Measurements from ENCODE around the gene NDUFB8. TPM values are rescaled to one million over a fixed set of nuclear protein-coding genes. Genes with fewer than 3 reads are reported as not detected.
A peak's percentile ranks its signal among the peaks of the same experiment; 100 is the strongest.

The NDUFB8 gene
- total and polyA plus RNA-seq, 5 donors from 2014 or later, result 183 to 714 (median 619) TPM

DNA sequence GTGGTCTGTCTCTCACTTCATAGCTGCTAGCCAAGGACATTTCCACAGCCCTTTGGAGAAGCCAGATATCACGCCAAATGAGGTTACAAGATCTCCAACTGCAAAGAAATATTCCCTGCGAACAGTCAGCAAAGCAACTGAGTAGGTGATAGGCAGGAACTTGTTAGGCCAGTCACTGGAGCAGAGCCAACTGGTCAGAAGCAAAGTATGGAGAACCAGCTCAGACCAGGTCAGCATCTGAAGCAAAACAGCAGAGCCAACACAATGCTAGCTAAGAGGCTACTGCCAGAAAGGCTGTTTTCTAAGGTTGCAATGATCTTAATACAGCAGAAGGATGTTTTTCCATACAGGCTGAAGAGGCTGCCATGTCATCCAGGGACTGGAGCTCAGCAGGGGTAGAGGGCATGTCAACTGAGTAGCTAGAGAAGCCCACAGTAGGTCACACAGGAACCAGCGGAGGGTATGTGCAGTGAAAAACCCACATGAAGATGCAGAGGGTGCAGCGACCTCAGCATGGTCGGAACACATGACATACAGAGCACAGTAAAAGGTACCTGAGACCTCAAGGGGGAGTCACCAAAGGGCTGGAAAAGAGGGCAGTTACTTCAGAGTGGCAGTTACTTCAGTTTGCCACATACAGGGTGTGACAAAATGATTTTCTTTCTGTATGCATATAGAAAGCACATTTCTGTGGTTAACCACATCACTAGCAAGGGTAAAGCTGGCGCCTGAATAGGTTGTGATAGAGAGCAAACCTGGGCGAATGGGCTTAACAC lies 18.9 kb downstream of the NDUFB8 start:
- H3K9me3 ChIP-seq (ENCODE audit: control insufficient read depth in 2 of 2, low read length in 2 of 2), result no peaks in the 10 kb centered on the region
- Mint-ChIP-seq H3K9me3 (no peaks in the 10 kb centered on the region), H3K4me3 (peak overlapping the region; percentile 27 to 82 (median 52)), H3K27ac (peak overlapping the region; percentile 83 to 97 (median 88)), H3K36me3 (peaks cover 31% of the 10 kb centered on the region), H3K27me3 (no peaks in the 10 kb centered on the region), H3K4me1 (peaks cover 19 to 74% (median 59%) of the 10 kb centered on the region in 4 donors)
- H3K27me3 ChIP-seq (ENCODE audit: control insufficient read depth, insufficient read depth, low read length), result no peaks in the 10 kb centered on the region
- ATAC-seq (ENCODE audit: low read depth in 2 of 2) (peak; percentile 85 to 87), DNase-seq (peak; percentile 46 to 97 (median 86))
- peak overlapping the region; percentile 46 for H3K4me3 ChIP-seq (ENCODE audit: low read depth, low read length)
- H3K36me3 ChIP-seq (ENCODE audit: control insufficient read depth, insufficient read depth, low read length), result peaks cover 15% of the 10 kb centered on the region
- H3K27ac ChIP-seq (ENCODE audit: insufficient read depth, low read length, poor library complexity, severe bottlenecking), result peak overlapping the region; percentile 69
- H3K4me1 ChIP-seq (ENCODE audit: control insufficient read depth, insufficient read depth, low read length, poor library complexity, severe bottlenecking), result peaks cover 62% of the 10 kb centered on the region

DNA sequence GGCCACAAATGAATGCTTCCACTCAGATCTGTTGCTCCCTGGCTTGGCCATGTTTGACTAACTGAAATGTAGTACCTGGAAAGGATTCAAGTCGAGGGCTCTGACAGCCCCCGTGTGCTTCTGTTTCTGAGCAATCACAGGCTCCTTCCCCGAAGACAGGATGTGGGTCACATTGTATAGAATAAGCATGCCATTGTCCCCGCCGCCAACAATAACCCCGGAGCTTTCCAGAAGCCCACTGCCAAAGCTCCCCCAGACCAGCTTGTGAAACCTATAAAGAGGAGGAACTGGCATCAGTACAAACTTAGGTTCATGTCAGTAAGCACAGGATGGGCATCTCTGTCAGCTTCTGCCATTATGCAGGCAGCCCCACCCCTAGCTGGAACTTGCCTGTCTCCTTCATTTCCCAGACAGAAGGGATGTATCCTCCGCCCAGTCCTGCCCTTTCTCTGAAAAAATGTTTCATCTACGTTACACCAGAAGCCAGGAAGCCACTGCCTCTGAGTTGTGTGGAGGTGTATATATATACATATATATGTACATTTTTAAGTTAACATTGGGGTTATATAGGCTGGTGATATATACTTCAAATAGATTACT lies 20.3 kb downstream of the NDUFB8 start:
- peaks cover 25 to 76% (median 59%) of the 10 kb centered on the region in 4 donors for H3K4me1 Mint-ChIP-seq
- H3K36me3 Mint-ChIP-seq, result peaks cover 36% of the 10 kb centered on the region
- no peaks in the 10 kb centered on the region for H3K27me3 Mint-ChIP-seq
- peaks cover 23% of the 10 kb centered on the region for H3K36me3 ChIP-seq (ENCODE audit: control insufficient read depth, insufficient read depth, low read length)
- peak overlapping the region; percentile 88 to 97 (median 95) for H3K27ac Mint-ChIP-seq
- peak overlapping the region; percentile 50 for H3K4me3 ChIP-seq (ENCODE audit: low read depth, low read length)
- ATAC-seq (ENCODE audit: low read depth in 2 of 2), result peak; percentile 44 to 46
- no peaks in the 10 kb centered on the region for H3K27me3 ChIP-seq (ENCODE audit: control insufficient read depth, insufficient read depth, low read length)
- DNase-seq, result peak in 2 of 3 donors; percentile 44 to 96
- H3K4me1 ChIP-seq (ENCODE audit: control insufficient read depth, insufficient read depth, low read length, poor library complexity, severe bottlenecking), result peaks cover 62% of the 10 kb centered on the region
- no peaks in the 10 kb centered on the region for H3K9me3 Mint-ChIP-seq
- H3K27ac ChIP-seq (ENCODE audit: insufficient read depth, low read length, poor library complexity, severe bottlenecking), result peak overlapping the region; percentile 69
- peak overlapping the region; percentile 8 to 87 (median 64) for H3K4me3 Mint-ChIP-seq
- no peaks in the 10 kb centered on the region for H3K9me3 ChIP-seq (ENCODE audit: control insufficient read depth in 2 of 2, low read length in 2 of 2)

DNA sequence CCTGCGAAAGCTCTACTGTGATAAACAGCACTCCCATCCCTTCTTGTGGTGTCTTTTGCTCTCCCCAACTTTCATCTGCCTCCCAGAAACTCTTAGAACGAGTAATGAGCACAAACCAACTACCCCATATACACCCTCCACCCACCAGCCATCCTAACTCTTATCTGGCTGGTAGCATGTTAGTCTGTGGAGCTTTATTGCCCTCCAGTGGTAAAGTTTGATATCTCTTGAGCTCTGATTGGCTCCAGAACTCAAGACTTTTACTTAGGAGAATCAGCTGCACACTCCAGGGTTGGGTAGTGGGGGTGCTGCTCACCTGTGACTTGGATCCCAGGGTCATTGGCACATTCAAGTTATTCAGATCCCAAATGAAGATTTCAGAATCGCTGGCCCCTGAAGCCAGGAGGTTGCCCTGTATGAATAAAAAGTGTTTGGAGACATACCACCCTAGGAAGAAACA lies 20.9 kb downstream of the NDUFB8 start:
- peak overlapping the region; percentile 8 to 87 (median 64) for H3K4me3 Mint-ChIP-seq
- H3K36me3 ChIP-seq (ENCODE audit: control insufficient read depth, insufficient read depth, low read length), result peaks cover 26% of the 10 kb centered on the region
- peaks cover 37% of the 10 kb centered on the region for H3K36me3 Mint-ChIP-seq
- peaks cover 25 to 73% (median 57%) of the 10 kb centered on the region in 4 donors for H3K4me1 Mint-ChIP-seq
- peak overlapping the region; percentile 50 for H3K4me3 ChIP-seq (ENCODE audit: low read depth, low read length)
- no peaks in the 10 kb centered on the region for H3K9me3 ChIP-seq (ENCODE audit: control insufficient read depth in 2 of 2, low read length in 2 of 2)
- H3K27ac ChIP-seq (ENCODE audit: insufficient read depth, low read length, poor library complexity, severe bottlenecking), result peak overlapping the region; percentile 69
- peak overlapping the region; percentile 88 to 97 (median 95) for H3K27ac Mint-ChIP-seq
- no peaks in the 10 kb centered on the region for H3K27me3 ChIP-seq (ENCODE audit: control insufficient read depth, insufficient read depth, low read length)
- peaks cover 62% of the 10 kb centered on the region for H3K4me1 ChIP-seq (ENCODE audit: control insufficient read depth, insufficient read depth, low read length, poor library complexity, severe bottlenecking)
- H3K27me3 Mint-ChIP-seq, result no peaks in the 10 kb centered on the region
- peak; percentile 53 to 57 for ATAC-seq (ENCODE audit: low read depth in 2 of 2)
- H3K9me3 Mint-ChIP-seq, result no peaks in the 10 kb centered on the region
- peak; percentile 31 to 93 (median 75) for DNase-seq

DNA sequence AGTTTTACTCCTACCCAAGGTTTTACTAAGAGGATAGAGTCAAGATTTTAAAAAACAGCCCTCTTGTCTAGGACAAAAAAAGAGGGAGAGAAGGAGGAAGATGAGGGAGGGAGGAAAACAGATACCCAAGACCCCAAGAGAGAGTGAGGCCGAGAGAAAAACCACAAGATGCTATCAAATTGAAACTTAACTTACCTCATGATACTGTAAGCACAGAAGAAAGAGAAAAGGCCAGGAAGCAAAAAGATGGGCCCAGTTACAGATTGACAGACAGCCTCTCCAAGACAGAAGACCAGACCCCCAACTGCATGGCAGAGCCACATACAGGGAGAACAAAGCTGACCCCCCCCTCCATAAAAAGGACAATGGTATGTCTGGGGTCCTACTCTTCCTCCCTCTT lies 21.4 kb downstream of the NDUFB8 start:
- Mint-ChIP-seq H3K4me3 (peak overlapping the region; percentile 8 to 77 (median 33)), H3K36me3 (peaks cover 39% of the 10 kb centered on the region), H3K9me3 (no peaks in the 10 kb centered on the region), H3K27ac (peak overlapping the region; percentile 88 to 97 (median 95)), H3K4me1 (peaks cover 25 to 73% (median 57%) of the 10 kb centered on the region in 4 donors), H3K27me3 (no peaks in the 10 kb centered on the region)
- H3K9me3 ChIP-seq (ENCODE audit: control insufficient read depth in 2 of 2, low read length in 2 of 2), result no peaks in the 10 kb centered on the region
- H3K27me3 ChIP-seq (ENCODE audit: control insufficient read depth, insufficient read depth, low read length), result no peaks in the 10 kb centered on the region
- peaks cover 26% of the 10 kb centered on the region for H3K36me3 ChIP-seq (ENCODE audit: control insufficient read depth, insufficient read depth, low read length)
- peak overlapping the region; percentile 54 for H3K27ac ChIP-seq (ENCODE audit: insufficient read depth, low read length, poor library complexity, severe bottlenecking)
- DNase-seq (peak in 1 of 3 donors; percentile 44), ATAC-seq (ENCODE audit: low read depth in 2 of 2) (no peak)
- peaks cover 62% of the 10 kb centered on the region for H3K4me1 ChIP-seq (ENCODE audit: control insufficient read depth, insufficient read depth, low read length, poor library complexity, severe bottlenecking)
- H3K4me3 ChIP-seq (ENCODE audit: low read depth, low read length), result peak overlapping the region; percentile 27

DNA sequence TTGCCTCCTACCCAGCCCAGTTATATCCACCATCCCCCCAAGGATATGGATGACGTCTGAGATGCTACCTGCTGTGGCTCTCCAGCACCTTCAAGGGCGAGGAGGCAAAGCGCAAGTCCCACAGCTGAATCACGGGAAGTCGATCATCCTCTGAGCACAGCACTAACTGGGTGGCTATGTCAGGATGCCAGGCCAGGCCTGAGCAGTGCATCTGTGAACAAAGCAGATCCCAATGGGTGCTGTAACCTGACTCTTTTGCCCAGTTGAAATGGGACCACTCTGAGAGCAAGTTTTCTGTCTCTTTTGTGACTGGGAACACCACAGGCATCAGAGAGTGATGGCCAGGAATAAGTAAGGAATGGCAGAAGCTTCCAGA lies 22.3 kb downstream of the NDUFB8 start:
- DNase-seq, result no peak
- peak overlapping the region in 2 of 3 donors; percentile 15 to 44 for H3K27ac Mint-ChIP-seq
- Histone ChIP-seq H3K4me1 (ENCODE audit: control insufficient read depth, insufficient read depth, low read length, poor library complexity, severe bottlenecking) (peaks cover 54% of the 10 kb centered on the region), H3K27me3 (ENCODE audit: control insufficient read depth, insufficient read depth, low read length) (no peaks in the 10 kb centered on the region), H3K9me3 (ENCODE audit: control insufficient read depth in 2 of 2, low read length in 2 of 2) (no peaks in the 10 kb centered on the region), H3K4me3 (ENCODE audit: low read depth, low read length) (no peak overlapping the region), H3K36me3 (ENCODE audit: control insufficient read depth, insufficient read depth, low read length) (peaks cover 32% of the 10 kb centered on the region), H3K27ac (ENCODE audit: insufficient read depth, low read length, poor library complexity, severe bottlenecking) (no peak overlapping the region)
- H3K27me3 Mint-ChIP-seq, result no peaks in the 10 kb centered on the region
- H3K4me1 Mint-ChIP-seq, result peaks cover 25 to 65% (median 50%) of the 10 kb centered on the region in 4 donors
- no peak overlapping the region for H3K4me3 Mint-ChIP-seq
- peaks cover 42% of the 10 kb centered on the region for H3K36me3 Mint-ChIP-seq
- no peaks in the 10 kb centered on the region for H3K9me3 Mint-ChIP-seq
- no peak for ATAC-seq (ENCODE audit: low read depth in 2 of 2)

DNA sequence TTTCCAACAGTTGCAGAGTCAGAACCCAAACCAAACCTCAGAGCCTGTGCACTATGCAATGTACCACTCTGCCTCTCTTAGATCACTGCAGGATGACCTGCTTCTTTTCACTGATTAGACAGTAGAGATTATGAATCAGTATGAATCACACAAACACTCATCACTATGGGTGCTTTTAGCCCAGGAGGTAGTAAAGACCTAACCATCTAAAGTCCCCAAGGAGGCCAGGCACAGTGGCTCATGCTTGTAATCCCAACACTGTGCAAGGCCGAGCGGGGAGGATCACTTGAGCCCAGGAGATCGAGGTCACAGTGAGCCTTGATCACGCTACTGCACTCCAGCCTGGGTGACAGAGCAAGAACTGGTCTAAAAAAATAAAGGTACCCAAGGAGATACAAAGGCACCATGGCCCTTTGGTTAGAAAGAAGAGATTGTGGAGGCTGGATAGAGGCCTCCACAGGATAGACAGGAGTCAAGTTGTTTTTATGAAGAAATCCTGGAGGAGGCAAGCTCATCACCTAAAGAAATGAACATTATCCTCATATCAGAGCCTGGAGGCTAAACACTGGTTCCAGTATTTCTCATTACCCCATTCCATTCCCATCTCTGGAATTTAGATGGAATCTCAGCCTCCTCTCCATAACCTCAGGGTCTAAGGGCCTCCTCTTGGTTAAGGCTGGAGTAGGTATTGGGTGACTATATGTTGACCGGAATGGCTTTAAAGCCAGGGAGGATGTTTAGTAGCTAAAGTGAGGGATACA lies 22.9 kb downstream of the NDUFB8 start:
- Histone ChIP-seq H3K27me3 (ENCODE audit: control insufficient read depth, insufficient read depth, low read length) (no peaks in the 10 kb centered on the region), H3K4me1 (ENCODE audit: control insufficient read depth, insufficient read depth, low read length, poor library complexity, severe bottlenecking) (peaks cover 48% of the 10 kb centered on the region), H3K9me3 (ENCODE audit: control insufficient read depth in 2 of 2, low read length in 2 of 2) (no peaks in the 10 kb centered on the region), H3K4me3 (ENCODE audit: low read depth, low read length) (no peak overlapping the region), H3K36me3 (ENCODE audit: control insufficient read depth, insufficient read depth, low read length) (peaks cover 37% of the 10 kb centered on the region), H3K27ac (ENCODE audit: insufficient read depth, low read length, poor library complexity, severe bottlenecking) (no peak overlapping the region)
- ATAC-seq (ENCODE audit: low read depth in 2 of 2) (no peak), DNase-seq (no peak)
- H3K9me3 Mint-ChIP-seq, result no peaks in the 10 kb centered on the region
- H3K27me3 Mint-ChIP-seq, result no peaks in the 10 kb centered on the region
- H3K4me3 Mint-ChIP-seq, result peak overlapping the region in 1 of 4 donors; percentile 35
- peaks cover 25 to 59% (median 46%) of the 10 kb centered on the region in 4 donors for H3K4me1 Mint-ChIP-seq
- peak overlapping the region; percentile 62 to 77 (median 62) for H3K27ac Mint-ChIP-seq
- peaks cover 46% of the 10 kb centered on the region for H3K36me3 Mint-ChIP-seq

DNA sequence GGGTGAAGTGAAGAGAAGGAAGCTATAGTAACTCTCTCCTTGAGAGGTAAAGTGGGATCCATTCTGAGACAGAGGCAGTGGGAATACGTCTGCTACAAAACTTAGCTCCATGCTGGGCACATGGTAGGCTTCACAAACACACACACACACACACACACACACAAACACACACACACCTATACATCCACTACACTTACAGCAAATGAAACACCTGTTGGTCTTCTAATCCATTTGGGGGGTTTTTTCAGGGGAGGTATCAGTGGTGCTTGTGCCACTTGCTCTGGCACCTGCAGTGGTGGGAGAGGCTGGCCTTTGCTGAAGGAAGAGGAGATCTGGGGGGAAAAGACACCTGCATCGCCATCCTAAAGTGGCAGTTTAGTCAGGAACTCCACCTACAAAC lies 24.5 kb downstream of the NDUFB8 start:
- peaks cover 20 to 43% (median 34%) of the 10 kb centered on the region in 4 donors for H3K4me1 Mint-ChIP-seq

More for the DNA sequence above, 24.5 kb downstream of the NDUFB8 start:
- Mint-ChIP-seq H3K27me3 (no peaks in the 10 kb centered on the region), H3K4me3 (no peak overlapping the region), H3K36me3 (peaks cover 50% of the 10 kb centered on the region), H3K27ac (peak overlapping the region in 1 of 3 donors; percentile 56), H3K9me3 (no peaks in the 10 kb centered on the region)
- Histone ChIP-seq H3K9me3 (ENCODE audit: control insufficient read depth in 2 of 2, low read length in 2 of 2) (no peaks in the 10 kb centered on the region), H3K36me3 (ENCODE audit: control insufficient read depth, insufficient read depth, low read length) (peaks cover 48% of the 10 kb centered on the region), H3K27ac (ENCODE audit: insufficient read depth, low read length, poor library complexity, severe bottlenecking) (no peak overlapping the region), H3K4me3 (ENCODE audit: low read depth, low read length) (no peak overlapping the region), H3K4me1 (ENCODE audit: control insufficient read depth, insufficient read depth, low read length, poor library complexity, severe bottlenecking) (peaks cover 32% of the 10 kb centered on the region), H3K27me3 (ENCODE audit: control insufficient read depth, insufficient read depth, low read length) (no peaks in the 10 kb centered on the region)
- no peak for ATAC-seq (ENCODE audit: low read depth in 2 of 2)
- DNase-seq, result no peak

Data from CD4-positive, CD25-positive, alpha-beta regulatory T cell (primary cell).